ENCODE results near the gene CPN2. TPM values are rescaled to one million over a fixed set of nuclear protein-coding genes. Genes with fewer than 3 reads are reported as not detected.

CPN2 gene
- total and polyA plus RNA-seq, 2 donors (not counting 3 experiments of a cell fraction or from before 2014, with no cell fraction given), result not detected

- dilution Hi-C loops (cut with MboI; ENCODE audit: extremely low pct_ligation_motif_present, low sequenced_read_pairs), result no loop called here
- FAIRE-seq, result no peak
- CTCF ChIA-PET, result interaction anchor here (1.0 to 4.6 kb wide), 4 partner anchors 9 to 512 kb away, joined by 3 to 19 read pairs (median 8); no protein-coding TSS in a partner anchor
Measured at GRCh38 chr3:194293546-194294198, 57.5 kb downstream of the CPN2 start.

More at GRCh38 chr3:194293546-194294198, 57.5 kb downstream of the CPN2 start:
- peaks cover 13% of the 10 kb centered on the region for H3K4me1 ChIP-seq (ENCODE audit: control insufficient read depth, extremely low read depth, insufficient read depth, low read length)
- H3K4me2 ChIP-seq (ENCODE audit: insufficient read depth, low read length), result no peak overlapping the region
- intact Hi-C loops (cut with micrococcal nuclease), result no loop called here
- no peak overlapping the region for H2AFZ ChIP-seq (ENCODE audit: low read depth, low read length)
- no peaks in the 10 kb centered on the region for H3K9me1 ChIP-seq (replicated peaks; ENCODE audit: control insufficient read depth, extremely low read depth, insufficient read depth, low read length)
- DNase-seq (ENCODE audit: low read depth, low spot score), result no peak
- no peaks in the 10 kb centered on the region for H3K9me3 ChIP-seq (replicated peaks; ENCODE audit: control insufficient read depth, insufficient read depth, low read length)
- H3K27ac ChIP-seq (ENCODE audit: insufficient read depth, low read depth, low read length), result no peak overlapping the region
- no peaks in the 10 kb centered on the region for H3K36me3 ChIP-seq (ENCODE audit: control insufficient read depth in 2 of 2, extremely low read depth in 1 of 2, insufficient read depth in 2 of 2, low read length in 2 of 2)
- POLR2A ChIA-PET, result no interaction called here
- no peaks in the 10 kb centered on the region for H4K20me1 ChIP-seq (replicated peaks; ENCODE audit: control insufficient read depth, extremely low read depth, insufficient read depth, low read length)
- BruUV-seq (replicated peaks), result no TSS peak
- no peak for TF ChIP-seq POLR2A (IDR thresholded peaks at IDR 0.05; ENCODE audit: low read depth, low read length)
- no peak for TF ChIP-seq POLR2AphosphoS5 (IDR thresholded peaks at IDR 0.05; ENCODE audit: insufficient read depth, low read depth, low read length)
- TF ChIP-seq CTCF (IDR thresholded peaks at IDR 0.05; ENCODE audit: extremely low read depth in 1 of 2, insufficient read depth in 1 of 2, low read depth in 1 of 2, low read length in 2 of 2), result no peak
- TF ChIP-seq GATA2 (IDR thresholded peaks at IDR 0.05; ENCODE audit: insufficient read depth, insufficient read length, low read depth, low read length), result no peak
- TF ChIP-seq MYC (IDR thresholded peaks at IDR 0.05; ENCODE audit: low read depth, low read length), result no peak
- TF ChIP-seq FOS (IDR thresholded peaks at IDR 0.05; ENCODE audit: borderline replicate concordance, insufficient read depth, low read length), result no peak
- no peak for TF ChIP-seq JUN (IDR thresholded peaks at IDR 0.05; ENCODE audit: borderline replicate concordance, insufficient read depth, insufficient read length, low read depth)
- no peak for TF ChIP-seq EZH2 (IDR thresholded peaks at IDR 0.05; ENCODE audit: borderline replicate concordance, low read depth, low read length, severe bottlenecking)
- no peak for TF ChIP-seq MAX (IDR thresholded peaks at IDR 0.05; ENCODE audit: insufficient read depth, insufficient read length)
- no peaks in the 10 kb centered on the region for H3K79me2 ChIP-seq (ENCODE audit: control insufficient read depth, insufficient read depth, low read length)
- no peaks in the 10 kb centered on the region for H3K27me3 ChIP-seq (ENCODE audit: control insufficient read depth in 2 of 2, insufficient read depth in 2 of 2, low read length in 2 of 2)
- no peak overlapping the region for H3K9ac ChIP-seq (replicated peaks; ENCODE audit: extremely low read depth, insufficient read depth, low read length)
- H3K4me3 ChIP-seq (replicated peaks in 1 of 3; ENCODE audit: insufficient read depth in 1 of 3, low read depth in 1 of 3, low read length in 3 of 3), result no peak overlapping the region

All from endothelial cell of umbilical vein (primary cell).